NB4 (cell line): ENCODE measurements around the gene EEF1E1.

ENCODE experiments used
- POLR2A ChIP-seq: IDR thresholded peaks from 2 replicates; pipeline ENCODE4 v1.6.1; 2011; ENCODE audit warnings: mild to moderate bottlenecking; ENCODE audit not compliant: insufficient read length; ENCODE audit errors: extremely low read depth
- TF ChIP-seq, protein P1 (sequence below): IDR thresholded peaks from one replicate; pipeline ENCODE4 v1.5.1; 2012; ENCODE audit warnings: low read depth, low read length

DNA sequence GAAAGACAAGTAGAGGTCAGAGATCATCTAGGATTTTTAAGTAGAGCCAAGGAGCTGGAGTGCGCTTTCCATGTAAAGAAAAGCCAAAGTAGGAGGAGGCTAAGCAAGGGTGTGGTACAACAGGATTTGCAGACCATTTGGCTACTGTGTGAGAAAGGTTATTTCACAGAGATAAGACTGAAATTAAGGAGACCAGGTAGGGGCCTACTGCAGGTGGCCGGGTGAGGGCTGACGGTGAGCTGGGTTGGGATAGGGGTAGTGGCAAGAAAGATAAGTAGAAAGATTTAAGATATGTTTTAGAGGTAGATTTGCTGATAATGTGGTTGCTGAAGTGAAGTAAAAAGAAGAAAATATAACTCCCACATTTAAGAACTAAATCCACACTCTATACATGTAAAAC is 42.0 kb downstream of the EEF1E1 start:
- TF ChIP-seq, protein P1, sequence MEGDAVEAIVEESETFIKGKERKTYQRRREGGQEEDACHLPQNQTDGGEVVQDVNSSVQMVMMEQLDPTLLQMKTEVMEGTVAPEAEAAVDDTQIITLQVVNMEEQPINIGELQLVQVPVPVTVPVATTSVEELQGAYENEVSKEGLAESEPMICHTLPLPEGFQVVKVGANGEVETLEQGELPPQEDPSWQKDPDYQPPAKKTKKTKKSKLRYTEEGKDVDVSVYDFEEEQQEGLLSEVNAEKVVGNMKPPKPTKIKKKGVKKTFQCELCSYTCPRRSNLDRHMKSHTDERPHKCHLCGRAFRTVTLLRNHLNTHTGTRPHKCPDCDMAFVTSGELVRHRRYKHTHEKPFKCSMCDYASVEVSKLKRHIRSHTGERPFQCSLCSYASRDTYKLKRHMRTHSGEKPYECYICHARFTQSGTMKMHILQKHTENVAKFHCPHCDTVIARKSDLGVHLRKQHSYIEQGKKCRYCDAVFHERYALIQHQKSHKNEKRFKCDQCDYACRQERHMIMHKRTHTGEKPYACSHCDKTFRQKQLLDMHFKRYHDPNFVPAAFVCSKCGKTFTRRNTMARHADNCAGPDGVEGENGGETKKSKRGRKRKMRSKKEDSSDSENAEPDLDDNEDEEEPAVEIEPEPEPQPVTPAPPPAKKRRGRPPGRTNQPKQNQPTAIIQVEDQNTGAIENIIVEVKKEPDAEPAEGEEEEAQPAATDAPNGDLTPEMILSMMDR, result no peak
- no peak for TF ChIP-seq POLR2A
